SHP77 treated with DMSO at 0.1 percent for 48 hours (cell line): ENCODE results near the gene NIPAL3.
A peak's percentile ranks its signal among the peaks of the same experiment; 100 is the strongest.

Experiments used
- DNase-seq: peaks from one replicate; lab custom pipeline; 2025; lab: John Stamatoyannopoulos, UW

Gene NIPAL3

DNA sequence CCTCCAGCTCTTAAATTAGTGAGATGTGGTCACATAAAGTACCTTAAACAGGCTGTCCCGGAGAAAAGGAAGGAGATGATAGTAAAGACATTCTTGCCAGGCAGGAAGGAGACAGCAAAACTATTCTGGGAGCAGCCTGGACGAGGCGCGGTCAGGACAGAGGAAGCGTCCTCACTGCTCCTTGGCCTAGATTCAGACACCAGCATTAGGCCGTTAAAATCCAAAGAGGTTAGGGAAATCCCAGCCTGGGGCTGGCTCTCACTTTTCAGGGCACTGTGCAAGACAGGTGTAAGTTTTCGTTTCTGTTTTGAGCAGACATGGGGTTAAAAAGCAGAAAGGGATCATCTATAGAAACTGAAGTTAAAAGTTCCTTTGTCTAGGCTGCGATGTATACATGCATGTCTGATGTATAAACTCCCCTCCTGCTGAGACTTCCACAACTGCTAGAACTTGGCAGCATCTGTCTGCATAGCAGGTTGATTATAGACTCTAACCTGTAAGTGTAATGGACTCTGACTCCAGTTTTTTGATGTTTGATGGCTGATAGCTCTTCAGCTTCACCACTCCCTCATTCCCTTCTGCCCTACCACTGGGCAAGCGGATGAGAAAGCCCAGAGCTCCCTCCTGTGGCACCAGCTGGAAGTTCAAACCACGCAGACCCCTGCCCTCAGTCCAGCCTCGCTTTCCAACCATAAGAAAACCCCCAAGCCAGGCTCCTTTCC is 23.6 kb upstream of the NIPAL3 start:
- no peak for DNase-seq

DNA sequence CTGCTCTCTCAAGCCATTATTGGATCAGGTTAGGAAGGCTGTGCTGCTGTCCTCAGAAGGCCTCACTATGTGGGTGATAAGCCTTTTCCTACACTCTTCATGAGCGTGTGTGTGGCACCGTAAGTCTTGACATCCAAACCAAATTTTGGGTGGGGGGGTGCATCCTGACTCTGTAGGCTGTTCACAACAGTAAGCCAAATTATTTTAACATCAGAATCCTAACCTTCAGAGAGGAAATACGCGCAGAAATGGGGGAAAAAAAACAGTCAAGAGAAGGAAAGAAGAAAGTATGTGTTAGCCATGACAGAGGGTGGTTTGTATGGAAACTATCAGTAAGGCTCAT is 23.0 kb upstream of the NIPAL3 start:
- DNase-seq: no peak

GRCh38 chr1:24392982-24393650 is 22.5 kb upstream of the NIPAL3 start:
- no peak for DNase-seq

DNA sequence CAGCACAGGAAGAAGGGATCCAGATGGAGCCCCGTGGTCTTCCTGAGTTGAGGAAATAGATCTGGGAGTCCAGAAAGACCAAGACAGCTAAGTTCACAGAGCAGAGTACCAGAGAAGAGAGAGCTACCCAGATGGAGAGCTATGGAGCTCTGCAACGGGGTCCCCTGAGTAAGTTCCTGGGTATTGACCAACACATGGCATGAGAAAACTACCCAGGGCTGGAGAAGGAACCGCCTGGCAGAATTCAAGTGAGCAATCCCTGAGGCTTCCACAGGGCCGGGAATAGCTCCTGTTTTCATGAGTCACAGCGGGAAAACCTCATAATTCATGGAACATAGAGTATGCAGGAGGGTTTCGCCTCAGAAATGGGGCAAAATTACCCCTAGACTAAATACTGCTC is 21.7 kb upstream of the NIPAL3 start:
- DNase-seq: no peak

DNA sequence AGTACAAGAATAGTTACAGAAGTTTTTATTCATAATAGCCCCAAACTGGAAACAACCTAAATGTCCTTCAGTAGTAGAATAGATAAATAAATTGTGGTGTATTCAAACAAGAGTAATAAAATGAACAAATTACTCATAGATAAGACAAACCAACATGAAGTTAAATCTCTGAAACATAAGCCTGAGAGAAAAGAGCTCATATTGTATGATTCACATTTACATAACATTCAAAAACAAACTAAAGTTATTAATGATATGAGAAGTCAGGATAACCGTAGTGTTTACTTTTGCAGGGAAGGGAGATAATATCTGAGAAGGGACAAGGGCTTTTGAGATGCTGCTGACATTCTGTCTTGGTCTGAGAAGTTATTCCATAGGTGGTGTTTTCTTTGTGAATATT is 15.5 kb upstream of the NIPAL3 start:
- no peak for DNase-seq

DNA sequence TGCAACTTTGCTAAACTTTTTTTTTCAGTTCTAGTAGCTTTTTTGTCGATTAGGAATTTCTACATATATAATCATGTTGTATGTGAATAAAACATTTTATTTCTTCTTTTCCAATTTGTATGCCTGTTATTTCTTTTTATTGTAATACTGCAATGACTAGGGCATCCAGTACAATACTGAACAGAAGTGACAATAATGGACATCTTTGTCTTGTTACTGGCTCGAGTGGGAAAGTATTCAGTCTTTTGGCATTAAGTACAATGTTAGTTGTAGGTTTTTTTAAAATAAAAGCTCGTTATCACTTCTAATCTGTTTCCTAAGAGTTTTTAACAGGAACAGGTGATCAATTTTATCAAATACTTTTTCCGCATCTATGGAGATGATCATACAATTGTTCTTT is 11.8 kb upstream of the NIPAL3 start:
- no peak for DNase-seq

DNA sequence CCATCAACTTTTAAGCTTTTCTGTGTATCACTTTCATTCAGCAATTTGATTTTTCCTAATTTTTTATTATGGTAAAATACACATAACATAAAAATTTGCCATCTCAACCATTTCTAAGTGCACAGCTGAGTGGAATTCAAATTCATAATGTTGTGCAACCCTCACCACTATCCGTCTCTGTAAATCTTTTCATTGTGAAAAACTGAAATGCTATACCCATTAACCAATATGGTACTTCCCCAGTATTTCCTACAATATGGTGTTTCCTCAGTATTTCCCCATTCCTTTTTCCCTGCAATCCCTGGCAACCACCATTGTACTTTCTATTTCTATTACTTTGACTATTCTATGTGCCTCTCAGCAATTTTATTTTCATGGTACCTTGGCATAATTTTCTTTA is 8.8 kb upstream of the NIPAL3 start:
- DNase-seq: no peak

- no peak for DNase-seq
Observed at GRCh38 chr1:24409535-24409934, 6.1 kb upstream of the NIPAL3 start.

DNA sequence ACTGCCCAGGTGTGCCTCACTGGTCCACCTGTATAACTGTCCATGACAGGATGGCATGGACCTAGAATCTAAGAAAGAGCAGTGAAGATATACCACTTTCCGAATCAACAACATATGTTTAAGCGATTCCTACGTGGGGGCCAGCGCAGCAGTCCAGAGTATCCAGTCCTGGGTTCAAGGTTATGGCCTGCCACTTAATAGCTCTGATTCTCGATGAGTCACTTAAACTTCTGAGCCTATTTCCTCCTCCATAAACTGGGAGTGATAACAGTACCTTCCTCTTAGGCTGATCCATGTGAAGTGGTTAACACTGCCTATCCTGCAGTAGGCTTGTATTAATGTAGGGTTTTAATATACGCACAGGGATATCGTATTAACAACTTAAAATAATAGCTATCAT is 4.9 kb upstream of the NIPAL3 start:
- no peak for DNase-seq

DNA sequence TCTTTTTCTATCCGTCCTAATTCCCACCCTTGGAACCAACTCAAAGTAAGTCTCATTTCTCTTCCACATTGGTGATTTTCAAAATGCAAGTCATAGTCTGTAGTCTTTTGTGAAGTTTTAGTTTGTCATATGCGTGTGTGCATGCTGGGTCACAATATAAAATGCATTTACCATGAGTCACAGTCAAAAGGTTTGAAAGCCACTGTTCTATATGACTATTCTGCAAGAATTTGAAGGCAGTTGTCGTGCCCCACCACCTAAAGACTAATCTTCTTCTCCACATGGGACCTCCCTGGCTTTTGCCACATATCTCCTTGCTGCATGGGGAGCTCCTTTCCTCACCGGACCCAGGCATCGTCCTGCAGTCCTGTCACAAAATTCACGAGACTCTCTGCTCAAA is 3.6 kb upstream of the NIPAL3 start:
- no peak for DNase-seq

DNA sequence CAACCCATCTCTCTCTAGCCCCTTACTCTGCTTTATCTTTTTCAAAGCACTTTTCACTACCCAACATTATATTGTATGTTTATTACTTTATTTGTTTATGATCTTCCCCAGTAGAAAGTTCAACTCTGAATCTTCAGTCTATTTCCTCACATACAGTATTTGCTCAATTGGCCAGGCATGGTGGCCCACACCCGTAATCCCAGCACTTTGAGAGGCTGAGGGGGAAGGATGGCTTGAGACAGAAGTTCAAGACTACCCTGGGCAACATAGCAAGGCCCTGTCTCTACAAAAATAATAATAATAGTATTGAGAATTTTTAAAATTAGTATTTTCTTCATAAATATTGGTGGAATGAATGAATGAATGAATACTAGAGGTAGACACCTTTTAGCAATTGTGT is 3.2 kb upstream of the NIPAL3 start:
- no peak for DNase-seq

DNA sequence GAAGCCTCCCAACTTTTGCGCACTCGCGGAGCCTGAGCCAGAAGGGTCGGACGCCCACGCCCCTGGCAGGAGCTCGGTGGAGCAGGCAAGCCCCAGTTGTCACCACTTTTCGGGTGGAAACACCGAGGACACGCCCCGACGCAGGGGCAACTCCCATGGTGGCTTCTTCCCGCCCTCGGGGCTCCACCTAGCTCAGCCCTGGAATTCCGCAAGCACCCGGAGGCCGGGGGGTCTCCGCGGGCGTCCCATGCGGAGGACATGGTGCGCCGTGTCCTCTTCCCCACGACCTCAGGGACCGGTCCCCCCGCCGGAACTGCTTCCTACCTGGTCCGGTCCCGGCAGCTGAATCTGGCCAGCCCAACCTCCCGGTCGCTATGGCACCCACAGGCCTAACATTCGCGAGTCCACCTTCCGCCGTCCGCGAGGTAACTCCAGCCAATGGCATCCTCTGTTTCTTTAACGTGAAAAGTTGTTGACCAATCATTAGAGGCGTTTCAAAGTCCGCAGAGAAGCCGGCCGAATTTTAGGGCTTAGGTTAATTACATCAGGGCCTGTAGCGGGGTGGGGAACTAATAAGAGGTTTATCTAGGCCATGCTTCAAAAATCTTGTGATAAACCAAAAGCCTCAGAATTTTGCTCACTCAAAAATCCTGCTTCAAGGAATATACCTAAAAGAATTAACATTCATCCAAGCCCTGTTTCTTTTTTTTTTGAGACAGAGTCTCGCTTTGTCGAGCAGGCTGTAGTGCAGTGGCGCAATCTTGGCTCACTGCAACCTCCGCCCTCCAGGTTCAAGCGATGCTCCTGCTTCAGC is 2.0 kb upstream of the NIPAL3 start, which contains the start of gene STPG1:
STPG1 (minus strand) TSS at position 433 of the 814 bp plus-strand sequence. CDS start 12,394 bp downstream, outside the sequence.
- peak; percentile 80 for DNase-seq

- DNase-seq: peak; percentile 90
Observed at GRCh38 chr1:24414775-24415333, 748 bp upstream of the NIPAL3 start.

- DNase-seq: no peak
Observed at GRCh38 chr1:24415910-24416665, 486 bp downstream of the NIPAL3 start.

- no peak for DNase-seq
Observed at GRCh38 chr1:24416666-24417391, 1.2 kb downstream of the NIPAL3 start.

DNA sequence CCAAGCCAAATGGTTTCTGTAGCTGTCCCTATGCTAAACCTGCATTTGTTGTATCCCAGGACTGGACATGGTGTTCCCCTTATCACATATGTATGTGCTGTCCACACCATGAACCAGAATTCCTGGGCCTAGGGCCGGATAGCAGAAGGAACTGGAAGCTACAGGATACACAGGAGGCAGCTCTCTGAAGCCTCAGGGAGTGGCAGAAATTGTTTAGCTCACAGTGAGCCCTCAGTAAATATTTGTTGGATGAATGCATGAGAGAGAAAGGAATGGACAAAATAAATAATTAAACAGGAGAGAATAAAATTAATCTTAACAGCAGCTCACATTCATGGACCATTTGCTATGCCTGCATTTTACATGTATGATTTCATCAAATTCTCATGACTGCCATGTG is 2.1 kb downstream of the NIPAL3 start:
- DNase-seq: no peak

- no peak for DNase-seq
Observed at GRCh38 chr1:24418898-24419628, 3.5 kb downstream of the NIPAL3 start.

DNA sequence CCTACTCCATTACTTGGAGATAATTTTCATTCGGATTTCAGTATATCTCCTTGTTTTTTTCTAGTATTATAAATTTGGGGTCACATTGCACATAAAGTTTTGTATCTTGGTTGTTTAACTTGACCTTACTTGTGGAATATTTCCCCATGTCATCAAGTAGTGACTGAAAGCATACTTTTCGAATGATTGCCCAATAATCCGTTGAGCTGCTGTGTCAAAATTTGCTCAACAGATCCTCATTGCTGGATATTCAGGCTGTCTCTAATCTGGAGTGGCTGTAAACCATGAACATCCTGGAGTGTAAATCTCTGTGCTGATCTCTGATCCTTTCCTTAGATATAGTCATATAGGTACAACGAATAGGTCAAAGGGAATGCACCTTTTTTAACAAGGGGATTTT is 4.9 kb downstream of the NIPAL3 start:
- no peak for DNase-seq

DNA sequence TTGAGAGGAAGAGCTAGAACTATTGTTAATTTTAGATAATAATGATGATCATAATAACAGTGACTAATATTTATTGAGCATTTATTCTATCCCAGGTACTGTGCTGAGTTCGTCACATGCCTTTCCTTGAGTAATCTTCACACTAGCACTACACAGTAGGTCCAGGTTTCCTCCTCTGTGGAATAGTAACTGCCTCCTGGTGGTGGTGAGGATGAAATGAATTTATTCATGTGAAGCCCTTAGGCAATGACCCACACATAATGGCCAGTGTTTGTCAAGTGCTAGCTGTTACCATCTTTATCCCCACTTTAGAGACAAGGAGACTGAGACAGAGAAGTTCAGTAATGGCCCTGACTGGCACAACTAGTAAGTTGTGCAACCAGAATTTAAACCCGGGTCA is 5.9 kb downstream of the NIPAL3 start:
- no peak for DNase-seq

DNA sequence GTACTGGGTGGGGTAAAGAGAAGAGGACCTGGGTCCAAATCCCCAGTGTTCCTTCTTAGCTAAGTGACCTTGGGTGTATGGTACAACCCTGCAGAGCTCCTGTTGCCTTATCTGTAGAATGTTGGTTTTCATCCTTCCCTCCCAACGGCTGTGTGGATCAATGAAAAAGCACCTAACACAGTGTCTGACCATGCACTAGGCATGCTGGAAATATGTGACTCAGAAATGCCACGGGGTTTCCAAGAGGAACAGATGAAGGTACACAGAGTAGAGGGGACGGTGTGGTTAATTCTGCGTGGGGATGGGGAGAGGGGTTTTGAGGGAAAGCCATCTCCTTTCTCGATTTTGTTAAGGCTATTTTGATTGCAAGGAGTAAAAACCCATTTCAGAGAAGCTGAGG is 8.6 kb downstream of the NIPAL3 start:
- no peak for DNase-seq

DNA sequence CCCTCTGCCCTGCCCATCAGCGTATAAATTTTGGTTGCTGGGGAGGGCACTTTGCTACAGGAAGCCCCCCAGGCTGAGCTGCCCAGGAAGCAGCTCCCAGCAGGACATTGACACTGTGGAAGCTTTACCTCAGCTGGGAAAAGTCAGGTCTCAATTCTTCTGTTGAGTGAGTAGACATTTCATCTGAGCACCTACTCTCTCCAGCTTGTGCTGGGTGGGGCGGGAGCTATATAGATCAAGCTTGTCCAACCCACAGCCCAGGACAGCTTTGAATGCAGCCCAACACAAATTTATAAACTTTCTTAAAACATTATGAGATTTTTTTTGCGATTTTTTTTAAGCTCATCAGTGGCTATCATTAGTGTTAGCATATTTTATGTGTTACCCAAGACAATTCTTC is 9.4 kb downstream of the NIPAL3 start:
- DNase-seq: no peak
